Glutamatergic neuron (in vitro differentiated cells): Measurements from ENCODE around the gene ENTREP3. TPM values are rescaled to one million over a fixed set of nuclear protein-coding genes. Genes with fewer than 3 reads are reported as not detected.

Experiments
- DNase-seq: peaks from one replicate; pipeline ENCODE4 v3.0.0; 2022
- H3K27ac Mint-ChIP-seq: one replicate; pipeline ENCODE4 v1.8.0; 2020; ENCODE audit warnings: mild to moderate bottlenecking, mixed read lengths, inconsistent platforms; ENCODE audit not compliant: unreplicated experiment
- H3K27me3 Mint-ChIP-seq: one replicate; pipeline ENCODE4 v1.8.0; 2020; ENCODE audit warnings: mild to moderate bottlenecking, moderate library complexity, mixed read lengths, inconsistent platforms; ENCODE audit not compliant: unreplicated experiment
- H3K36me3 Mint-ChIP-seq: one replicate; pipeline ENCODE4 v1.8.0; 2020; ENCODE audit warnings: mild to moderate bottlenecking, mixed read lengths, inconsistent platforms; ENCODE audit not compliant: unreplicated experiment
- H3K4me1 Mint-ChIP-seq: one replicate; pipeline ENCODE4 v1.8.0; 2020; ENCODE audit warnings: mild to moderate bottlenecking, low read depth, mixed read lengths, inconsistent platforms; ENCODE audit not compliant: unreplicated experiment
- H3K4me3 Mint-ChIP-seq: one replicate; pipeline ENCODE4 v1.8.0; 2020; ENCODE audit warnings: mild to moderate bottlenecking, mixed read lengths, inconsistent platforms; ENCODE audit not compliant: unreplicated experiment
- H3K9me3 Mint-ChIP-seq: one replicate; pipeline ENCODE4 v1.8.0; 2020; ENCODE audit warnings: mild to moderate bottlenecking, moderate library complexity, mixed read lengths, inconsistent platforms; ENCODE audit not compliant: unreplicated experiment
- total RNA-seq: library from RNA; stranded (reverse); fragmentation: NEBNext Ultra II Directional; extraction: Animal tissue kit (Norgen Biotek cat#: 25700); gene quantifications from one replicate; pipeline ENCODE4 v1.2.1, GENCODE V29; 2021; ENCODE audit not compliant: unreplicated experiment
- TF ChIP-seq, protein P1 (sequence below): fragments of 200-600 bp; sonication (generic); IDR thresholded peaks from one replicate; pipeline ENCODE4 v1.5.0; 2021; ENCODE audit not compliant: partially characterized antibody, unreplicated experiment

The ENTREP3 gene
- total RNA-seq, 1 donor from 2014 or later, result 51.2 TPM

GRCh38 chr1:155300024-155300423 is 44.7 kb upstream of the ENTREP3 start:
- Mint-ChIP-seq H3K27ac (no peak overlapping the region), H3K9me3 (peaks cover 6% of the 10 kb centered on the region), H3K4me1 (peaks cover 2% of the 10 kb centered on the region), H3K4me3 (no peak overlapping the region), H3K27me3 (peaks cover 24% of the 10 kb centered on the region), H3K36me3 (no peaks in the 10 kb centered on the region)
- DNase-seq, result no peak
- TF ChIP-seq, protein P1, sequence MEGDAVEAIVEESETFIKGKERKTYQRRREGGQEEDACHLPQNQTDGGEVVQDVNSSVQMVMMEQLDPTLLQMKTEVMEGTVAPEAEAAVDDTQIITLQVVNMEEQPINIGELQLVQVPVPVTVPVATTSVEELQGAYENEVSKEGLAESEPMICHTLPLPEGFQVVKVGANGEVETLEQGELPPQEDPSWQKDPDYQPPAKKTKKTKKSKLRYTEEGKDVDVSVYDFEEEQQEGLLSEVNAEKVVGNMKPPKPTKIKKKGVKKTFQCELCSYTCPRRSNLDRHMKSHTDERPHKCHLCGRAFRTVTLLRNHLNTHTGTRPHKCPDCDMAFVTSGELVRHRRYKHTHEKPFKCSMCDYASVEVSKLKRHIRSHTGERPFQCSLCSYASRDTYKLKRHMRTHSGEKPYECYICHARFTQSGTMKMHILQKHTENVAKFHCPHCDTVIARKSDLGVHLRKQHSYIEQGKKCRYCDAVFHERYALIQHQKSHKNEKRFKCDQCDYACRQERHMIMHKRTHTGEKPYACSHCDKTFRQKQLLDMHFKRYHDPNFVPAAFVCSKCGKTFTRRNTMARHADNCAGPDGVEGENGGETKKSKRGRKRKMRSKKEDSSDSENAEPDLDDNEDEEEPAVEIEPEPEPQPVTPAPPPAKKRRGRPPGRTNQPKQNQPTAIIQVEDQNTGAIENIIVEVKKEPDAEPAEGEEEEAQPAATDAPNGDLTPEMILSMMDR, result no peak

DNA sequence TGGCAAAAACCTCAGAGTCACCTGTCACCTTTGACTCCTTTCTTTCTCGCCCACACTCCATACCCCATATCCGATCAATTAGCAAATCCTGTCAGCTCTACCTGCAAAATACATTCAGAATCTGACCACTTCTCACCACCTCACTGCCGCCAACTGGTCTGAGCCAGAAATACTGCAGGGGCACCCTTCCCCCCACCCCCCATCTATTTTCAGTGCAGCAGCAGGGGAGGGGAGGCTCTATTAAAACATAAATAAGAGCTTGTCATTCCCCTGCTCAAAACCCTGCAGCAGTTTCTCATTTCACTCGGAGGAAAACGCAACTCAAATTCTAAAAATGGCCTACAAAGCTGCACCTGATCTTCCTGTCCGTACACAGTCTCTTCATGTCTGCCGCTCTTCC is 42.1 kb upstream of the ENTREP3 start:
- DNase-seq, result no peak
- Mint-ChIP-seq H3K4me3 (peak overlapping the region; percentile 4), H3K36me3 (no peaks in the 10 kb centered on the region), H3K27ac (no peak overlapping the region), H3K4me1 (peaks cover 2% of the 10 kb centered on the region), H3K27me3 (peaks cover 31% of the 10 kb centered on the region), H3K9me3 (peaks cover 3% of the 10 kb centered on the region)
- TF ChIP-seq, protein P1, result no peak

DNA sequence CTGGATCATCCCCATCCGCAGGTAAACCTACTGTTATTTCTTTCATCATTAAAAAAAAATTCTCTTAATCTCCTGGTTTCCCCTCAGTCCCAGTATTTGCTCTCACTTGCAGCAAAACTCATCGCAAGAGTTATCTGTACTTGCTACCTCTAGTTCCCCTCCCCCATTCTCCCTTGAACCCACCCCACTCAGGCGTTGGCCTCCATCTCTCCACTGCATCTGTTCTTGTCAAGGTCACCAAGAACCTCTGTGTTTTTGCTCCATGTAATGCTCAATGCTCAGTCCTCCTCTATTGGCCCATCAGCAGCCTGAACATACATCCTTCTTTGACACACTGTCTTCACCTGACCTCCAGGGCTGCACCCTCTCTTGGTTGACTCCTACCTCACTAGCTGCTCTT is 41.4 kb upstream of the ENTREP3 start:
- peaks cover 30% of the 10 kb centered on the region for H3K27me3 Mint-ChIP-seq
- H3K9me3 Mint-ChIP-seq, result peaks cover 3% of the 10 kb centered on the region
- H3K4me3 Mint-ChIP-seq, result peak overlapping the region; percentile 58
- peaks cover 2% of the 10 kb centered on the region for H3K4me1 Mint-ChIP-seq
- H3K36me3 Mint-ChIP-seq, result no peaks in the 10 kb centered on the region
- DNase-seq, result no peak
- TF ChIP-seq, protein P1, result no peak
- no peak overlapping the region for H3K27ac Mint-ChIP-seq

- H3K27ac Mint-ChIP-seq, result no peak overlapping the region
- H3K9me3 Mint-ChIP-seq, result peaks cover 3% of the 10 kb centered on the region
- no peak for DNase-seq
- H3K4me3 Mint-ChIP-seq, result peak overlapping the region; percentile 28
- H3K4me1 Mint-ChIP-seq, result peaks cover 2% of the 10 kb centered on the region
- H3K36me3 Mint-ChIP-seq, result no peaks in the 10 kb centered on the region
- H3K27me3 Mint-ChIP-seq, result peaks cover 27% of the 10 kb centered on the region
- TF ChIP-seq, protein P1, result no peak
Measured at GRCh38 chr1:155295942-155296267, 40.6 kb upstream of the ENTREP3 start.

GRCh38 chr1:155295183-155295941 is 40.1 kb upstream of the ENTREP3 start:
- no peaks in the 10 kb centered on the region for H3K36me3 Mint-ChIP-seq
- peaks cover 3% of the 10 kb centered on the region for H3K9me3 Mint-ChIP-seq
- no peak for DNase-seq
- peaks cover 25% of the 10 kb centered on the region for H3K27me3 Mint-ChIP-seq
- TF ChIP-seq, protein P1, result no peak
- no peak overlapping the region for H3K27ac Mint-ChIP-seq
- peak overlapping the region; percentile 28 for H3K4me3 Mint-ChIP-seq
- H3K4me1 Mint-ChIP-seq, result peaks cover 2% of the 10 kb centered on the region
